HEK293 (cell line): ENCODE results near the gene KCNQ1.
A peak's percentile ranks its signal among the peaks of the same experiment; 100 is the strongest.

Experiments
- BCL11A ChIP-seq: fragments of 450-650 bp; formaldehyde crosslinking; IDR thresholded peaks from 2 replicates; pipeline ENCODE4 v1.5.1; 2016; ENCODE audit warnings: low read depth, missing biosample characterization, missing genetic modification characterization
- BCL11B ChIP-seq: fragments of 450-650 bp; formaldehyde crosslinking; IDR thresholded peaks from 2 replicates; pipeline ENCODE4 v1.5.1; 2016; ENCODE audit warnings: low read depth, missing biosample characterization, missing genetic modification characterization
- BCL6B ChIP-seq: fragments of 450-650 bp; formaldehyde crosslinking; IDR thresholded peaks from 2 replicates; pipeline ENCODE4 v1.5.1; 2017; ENCODE audit warnings: missing biosample characterization, missing genetic modification characterization
- GLI4 ChIP-seq: fragments of 450-650 bp; formaldehyde crosslinking; IDR thresholded peaks from 2 replicates; pipeline ENCODE4 v1.5.1; 2016; ENCODE audit warnings: missing biosample characterization, missing genetic modification characterization
- HOXC10 ChIP-seq: sonication (generic); formaldehyde crosslinking; IDR thresholded peaks from 2 replicates; pipeline ENCODE4 v1.8.1; 2023; ENCODE audit warnings: mild to moderate bottlenecking, missing genetic modification reagents
- SETDB1 ChIP-seq: IDR thresholded peaks from one replicate; pipeline ENCODE4 v1.6.1; 2017; ENCODE audit warnings: mild to moderate bottlenecking, low read length, moderate library complexity, mixed read lengths; ENCODE audit not compliant: insufficient read length
- ZBTB17 ChIP-seq: fragments of 450-650 bp; formaldehyde crosslinking; IDR thresholded peaks from 2 replicates; pipeline ENCODE4 v1.5.1; 2016; ENCODE audit warnings: missing biosample characterization, missing genetic modification characterization
- ZBTB20 ChIP-seq: fragments of 450-650 bp; formaldehyde crosslinking; IDR thresholded peaks from 2 replicates; pipeline ENCODE4 v1.5.1; 2016; ENCODE audit warnings: missing biosample characterization, missing genetic modification characterization
- ZEB2 ChIP-seq: fragments of 450-650 bp; formaldehyde crosslinking; IDR thresholded peaks from 2 replicates; pipeline ENCODE4 v1.5.1; 2016; ENCODE audit warnings: missing biosample characterization, missing genetic modification characterization
- ZFHX2 ChIP-seq: fragments of 450-650 bp; formaldehyde crosslinking; conservative IDR thresholded peaks from 2 replicates; pipeline ENCODE4 v1.5.1; 2016; ENCODE audit warnings: missing biosample characterization, missing genetic modification characterization
- ZIC2 ChIP-seq: fragments of 450-650 bp; formaldehyde crosslinking; IDR thresholded peaks from 2 replicates; pipeline ENCODE4 v1.5.1; 2016; ENCODE audit warnings: missing biosample characterization, missing genetic modification characterization
- ZNF10 ChIP-seq: fragments of 450-650 bp; formaldehyde crosslinking; IDR thresholded peaks from 2 replicates; pipeline ENCODE4 v1.5.1; 2017; ENCODE audit warnings: missing biosample characterization, missing genetic modification characterization
- ZNF157 ChIP-seq: fragments of 450-650 bp; formaldehyde crosslinking; IDR thresholded peaks from 2 replicates; pipeline ENCODE4 v1.5.1; 2016; ENCODE audit warnings: missing biosample characterization, missing genetic modification characterization
- ZNF2 ChIP-seq: fragments of 450-650 bp; formaldehyde crosslinking; IDR thresholded peaks from 2 replicates; pipeline ENCODE4 v1.5.1; 2016; ENCODE audit warnings: missing biosample characterization, missing genetic modification characterization
- ZNF221 ChIP-seq: fragments of 450-650 bp; formaldehyde crosslinking; IDR thresholded peaks from 2 replicates; pipeline ENCODE4 v1.5.1; 2017; ENCODE audit warnings: missing biosample characterization, missing genetic modification characterization, borderline replicate concordance
- ZNF248 ChIP-seq: fragments of 450-650 bp; formaldehyde crosslinking; IDR thresholded peaks from 2 replicates; pipeline ENCODE4 v1.5.1; 2017; ENCODE audit warnings: missing biosample characterization, missing genetic modification characterization
- ZNF335 ChIP-seq: fragments of 450-650 bp; formaldehyde crosslinking; conservative IDR thresholded peaks from 2 replicates; pipeline ENCODE4 v1.5.1; 2016; ENCODE audit warnings: missing biosample characterization, missing genetic modification characterization
- ZNF350 ChIP-seq: fragments of 450-650 bp; formaldehyde crosslinking; IDR thresholded peaks from 2 replicates; pipeline ENCODE4 v1.5.0; 2017; ENCODE audit warnings: missing biosample characterization, mild to moderate bottlenecking, missing genetic modification characterization
- ZNF394 ChIP-seq: fragments of 450-650 bp; formaldehyde crosslinking; IDR thresholded peaks from 2 replicates; pipeline ENCODE4 v1.5.1; 2016; ENCODE audit warnings: missing biosample characterization, missing genetic modification characterization, mild to moderate bottlenecking, moderate library complexity, borderline replicate concordance
- ZNF423 ChIP-seq: fragments of 450-650 bp; formaldehyde crosslinking; IDR thresholded peaks from 2 replicates; pipeline ENCODE4 v1.5.1; 2016; ENCODE audit warnings: missing biosample characterization, missing genetic modification characterization
- ZNF544 ChIP-seq: fragments of 450-650 bp; formaldehyde crosslinking; IDR thresholded peaks from 2 replicates; pipeline ENCODE4 v1.5.0; 2017; ENCODE audit warnings: missing biosample characterization, missing genetic modification characterization
- ZNF600 ChIP-seq: fragments of 450-650 bp; formaldehyde crosslinking; IDR thresholded peaks from 2 replicates; pipeline ENCODE4 v1.5.1; 2016; ENCODE audit warnings: missing biosample characterization, missing genetic modification characterization
- ZNF610 ChIP-seq: fragments of 450-650 bp; formaldehyde crosslinking; IDR thresholded peaks from 2 replicates; pipeline ENCODE4 v1.5.1; 2016; ENCODE audit warnings: missing biosample characterization, missing genetic modification characterization, borderline replicate concordance
- ZNF629 ChIP-seq: fragments of 450-650 bp; formaldehyde crosslinking; IDR thresholded peaks from 2 replicates; pipeline ENCODE4 v1.5.1; 2017; ENCODE audit warnings: missing biosample characterization, missing genetic modification characterization
- ZNF76 ChIP-seq: fragments of 450-650 bp; formaldehyde crosslinking; IDR thresholded peaks from 2 replicates; pipeline ENCODE4; 2016; ENCODE audit warnings: low read depth, missing biosample characterization, missing genetic modification characterization, borderline replicate concordance
- ZNF785 ChIP-seq: fragments of 450-650 bp; formaldehyde crosslinking; IDR thresholded peaks from 2 replicates; pipeline ENCODE4 v1.5.1; 2016; ENCODE audit warnings: missing biosample characterization, missing genetic modification characterization
- ZNF843 ChIP-seq: fragments of 450-650 bp; formaldehyde crosslinking; IDR thresholded peaks from 2 replicates; pipeline ENCODE4 v1.5.1; 2016; ENCODE audit warnings: missing biosample characterization, missing genetic modification characterization
- TF ChIP-seq, protein P1 (sequence below): IDR thresholded peaks from 2 replicates; pipeline ENCODE4 v1.6.1; 2011; ENCODE audit warnings: mild to moderate bottlenecking, low read depth, low read length, borderline replicate concordance
- TF ChIP-seq, protein P2 (sequence below): fragments of 450-650 bp; formaldehyde crosslinking; IDR thresholded peaks from 2 replicates; pipeline ENCODE4 v1.5.1; 2016; ENCODE audit warnings: missing biosample characterization, missing genetic modification characterization

KCNQ1 gene

DNA sequence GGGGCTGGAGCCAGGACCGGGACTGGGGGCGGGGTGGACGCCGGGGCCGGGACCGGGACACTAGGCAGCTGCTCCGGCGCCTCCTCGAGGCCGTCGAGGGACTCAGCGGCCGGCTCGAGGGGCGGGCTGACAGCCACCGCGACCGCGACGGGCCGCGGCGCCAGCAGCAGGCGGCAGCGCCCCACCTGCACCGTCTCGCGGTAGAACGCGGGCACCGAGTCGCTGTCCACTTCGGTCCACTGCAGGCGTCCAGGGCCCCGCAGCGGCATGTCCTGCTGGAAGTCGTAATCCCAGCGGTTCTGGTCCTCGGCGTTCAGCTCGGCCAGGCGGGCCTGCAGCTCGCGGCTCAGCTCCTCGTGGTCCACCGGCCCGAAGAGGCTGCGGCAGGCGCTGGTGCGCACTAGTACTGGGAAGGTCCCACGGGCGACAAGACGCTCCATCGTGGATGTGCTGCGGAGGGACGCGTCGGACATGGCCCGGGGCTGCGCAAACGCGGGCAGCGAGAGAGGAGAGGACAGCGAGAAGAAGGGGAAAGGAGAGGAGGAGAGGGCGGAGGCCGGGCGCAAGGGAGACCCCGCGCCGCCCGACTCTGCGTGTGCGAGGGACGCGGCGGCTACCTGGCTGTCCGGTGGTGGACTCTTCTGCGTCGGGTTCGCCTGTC, 440.3 kb downstream of the KCNQ1 start (continued):
- TF ChIP-seq ZNF248 (tag by site-specific recombination) (no peak), ZNF600 (tag by site-specific recombination) (peak; percentile 58), ZFHX2 (tag by site-specific recombination) (peak; percentile 37; the same call in 1 of the 2 replicates), BCL6B (no peak), ZIC2 (tag by site-specific recombination) (peak; percentile 39; the same call in 1 of the 2 replicates), GLI4 (tag by site-specific recombination) (no peak), ZNF350 (no peak), ZNF785 (tag by site-specific recombination) (peak; percentile 74; the same call in 1 of the 2 replicates), ZNF157 (tag by site-specific recombination) (no peak), ZNF221 (tag by site-specific recombination) (no peak), ZNF10 (tag by site-specific recombination) (no peak), ZNF335 (tag by site-specific recombination) (peak; percentile 60), ZNF610 (no peak), ZNF2 (tag by site-specific recombination) (peak; percentile 61; the same call in 1 of the 2 replicates), ZNF76 (tag by site-specific recombination) (no peak; the same call in 1 of the 2 replicates), ZBTB17 (tag by site-specific recombination) (peak; percentile 74), ZEB2 (tag by site-specific recombination) (0 out of 2 replicates have a peak, but pooled peaks have one; percentile 52), ZNF843 (tag by site-specific recombination) (0 out of 2 replicates have a peak, but pooled peaks have one; percentile 30), ZNF423 (tag by site-specific recombination) (peak; percentile 47; the same call in 1 of the 2 replicates), SETDB1 (peak; percentile 11), ZNF544 (no peak), ZBTB20 (tag by site-specific recombination) (peak; percentile 41; the same call in 1 of the 2 replicates), ZNF629 (tag by site-specific recombination) (no peak), BCL11A (tag by site-specific recombination) (0 out of 2 replicates have a peak, but pooled peaks have one; percentile 33), ZNF394 (tag by site-specific recombination) (no peak), BCL11B (no peak), HOXC10 (CRISPR knock-in tag) (no peak)
- TF ChIP-seq, protein P1, sequence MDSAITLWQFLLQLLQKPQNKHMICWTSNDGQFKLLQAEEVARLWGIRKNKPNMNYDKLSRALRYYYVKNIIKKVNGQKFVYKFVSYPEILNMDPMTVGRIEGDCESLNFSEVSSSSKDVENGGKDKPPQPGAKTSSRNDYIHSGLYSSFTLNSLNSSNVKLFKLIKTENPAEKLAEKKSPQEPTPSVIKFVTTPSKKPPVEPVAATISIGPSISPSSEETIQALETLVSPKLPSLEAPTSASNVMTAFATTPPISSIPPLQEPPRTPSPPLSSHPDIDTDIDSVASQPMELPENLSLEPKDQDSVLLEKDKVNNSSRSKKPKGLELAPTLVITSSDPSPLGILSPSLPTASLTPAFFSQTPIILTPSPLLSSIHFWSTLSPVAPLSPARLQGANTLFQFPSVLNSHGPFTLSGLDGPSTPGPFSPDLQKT: no peak
- TF ChIP-seq, protein P2, sequence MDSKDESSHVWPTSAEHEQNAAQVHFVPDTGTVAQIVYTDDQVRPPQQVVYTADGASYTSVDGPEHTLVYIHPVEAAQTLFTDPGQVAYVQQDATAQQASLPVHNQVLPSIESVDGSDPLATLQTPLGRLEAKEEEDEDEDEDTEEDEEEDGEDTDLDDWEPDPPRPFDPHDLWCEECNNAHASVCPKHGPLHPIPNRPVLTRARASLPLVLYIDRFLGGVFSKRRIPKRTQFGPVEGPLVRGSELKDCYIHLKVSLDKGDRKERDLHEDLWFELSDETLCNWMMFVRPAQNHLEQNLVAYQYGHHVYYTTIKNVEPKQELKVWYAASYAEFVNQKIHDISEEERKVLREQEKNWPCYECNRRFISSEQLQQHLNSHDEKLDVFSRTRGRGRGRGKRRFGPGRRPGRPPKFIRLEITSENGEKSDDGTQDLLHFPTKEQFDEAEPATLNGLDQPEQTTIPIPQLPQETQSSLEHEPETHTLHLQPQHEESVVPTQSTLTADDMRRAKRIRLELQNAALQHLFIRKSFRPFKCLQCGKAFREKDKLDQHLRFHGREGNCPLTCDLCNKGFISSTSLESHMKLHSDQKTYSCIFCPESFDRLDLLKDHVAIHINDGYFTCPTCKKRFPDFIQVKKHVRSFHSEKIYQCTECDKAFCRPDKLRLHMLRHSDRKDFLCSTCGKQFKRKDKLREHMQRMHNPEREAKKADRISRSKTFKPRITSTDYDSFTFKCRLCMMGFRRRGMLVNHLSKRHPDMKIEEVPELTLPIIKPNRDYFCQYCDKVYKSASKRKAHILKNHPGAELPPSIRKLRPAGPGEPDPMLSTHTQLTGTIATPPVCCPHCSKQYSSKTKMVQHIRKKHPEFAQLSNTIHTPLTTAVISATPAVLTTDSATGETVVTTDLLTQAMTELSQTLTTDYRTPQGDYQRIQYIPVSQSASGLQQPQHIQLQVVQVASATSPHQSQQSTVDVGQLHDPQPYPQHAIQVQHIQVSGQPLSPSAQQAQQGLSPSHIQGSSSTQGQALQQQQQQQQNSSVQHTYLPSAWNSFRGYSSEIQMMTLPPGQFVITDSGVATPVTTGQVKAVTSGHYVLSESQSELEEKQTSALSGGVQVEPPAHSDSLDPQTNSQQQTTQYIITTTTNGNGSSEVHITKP (tag by site-specific recombination): peak; percentile 68
